ENCODE data around the gene TSEN2. TPM values are rescaled to one million over a fixed set of nuclear protein-coding genes. Genes with fewer than 3 reads are reported as not detected.

Gene TSEN2
- total RNA-seq, 3 donors from 2014 or later (not counting 1 experiment from before 2014, with no cell fraction given) = 4.1 to 11.4 (median 5.7) TPM

- TF ChIP-seq CTCF (IDR thresholded peaks at IDR 0.05) = no peak
- Mint-ChIP-seq H3K9me3 (no peaks in the 10 kb centered on the region), H3K27ac (peak overlapping the region; percentile 71 to 90), H3K36me3 (no peaks in the 10 kb centered on the region), H3K27me3 (ENCODE audit: low read depth in 2 of 2) (peaks cover 22 to 25% of the 10 kb centered on the region in 2 donors), H3K4me3 (peak overlapping the region; percentile 90), H3K4me1 (peaks cover 69% of the 10 kb centered on the region in 2 donors)
- peaks cover 20% of the 10 kb centered on the region for H3K4me1 ChIP-seq (ENCODE audit: control insufficient read depth, insufficient read depth, low read length)
- H3K9me3 ChIP-seq (ENCODE audit: control insufficient read depth, insufficient read depth, low read length) = no peaks in the 10 kb centered on the region
- H3K36me3 ChIP-seq (ENCODE audit: control insufficient read depth, insufficient read depth, low read length) = no peaks in the 10 kb centered on the region
- no peak for DNase-seq
- H3K4me3 ChIP-seq (ENCODE audit: low read length) = peak overlapping the region; percentile 70
- intact Hi-C loops (cut with micrococcal nuclease) = loop anchor here (1.0 kb wide), 2 partner anchors 73 to 105 kb away; partner anchors contain the start of gene TSEN2
- H3K27ac ChIP-seq (ENCODE audit: low read length) = peak overlapping the region; percentile 92
- H3K27me3 ChIP-seq (ENCODE audit: control insufficient read depth, insufficient read depth, low read length) = peaks cover 18% of the 10 kb centered on the region
- WGBS (ENCODE audit: insufficient coverage) = 2% methylated on average over 17 of the region's 18 CpGs
- ATAC-seq = no peak
Measured at GRCh38 chr3:12557473-12558100, 73.3 kb downstream of the TSEN2 start.

DNA sequence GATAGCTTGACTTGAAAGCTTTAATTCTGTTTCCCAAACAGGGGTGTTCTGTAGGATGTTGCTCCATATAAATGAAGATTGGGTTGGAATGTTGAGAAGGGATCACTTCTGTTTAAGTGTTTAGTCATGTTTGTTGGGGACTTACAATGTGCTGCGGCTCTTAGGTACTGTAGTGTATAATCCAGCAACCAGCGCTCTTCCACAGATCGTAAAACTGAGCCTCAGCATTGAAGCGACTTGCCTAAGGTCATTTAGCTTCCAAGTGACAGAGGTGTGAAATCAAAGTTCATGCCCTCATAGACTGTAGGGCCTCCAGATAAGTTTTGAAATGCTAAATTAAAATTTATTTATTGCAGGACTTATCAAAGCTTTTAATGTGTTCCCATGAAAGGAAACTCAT is 74.4 kb downstream of the TSEN2 start:
- no peaks in the 10 kb centered on the region for H3K36me3 Mint-ChIP-seq
- WGBS (ENCODE audit: insufficient coverage) = 90% methylated on average over 4 of the region's 4 CpGs
- Histone ChIP-seq H3K4me1 (ENCODE audit: control insufficient read depth, insufficient read depth, low read length) (peaks cover 19% of the 10 kb centered on the region), H3K36me3 (ENCODE audit: control insufficient read depth, insufficient read depth, low read length) (no peaks in the 10 kb centered on the region), H3K4me3 (ENCODE audit: low read length) (no peak overlapping the region), H3K9me3 (ENCODE audit: control insufficient read depth, insufficient read depth, low read length) (no peaks in the 10 kb centered on the region), H3K27me3 (ENCODE audit: control insufficient read depth, insufficient read depth, low read length) (peaks cover 11% of the 10 kb centered on the region), H3K27ac (ENCODE audit: low read length) (no peak overlapping the region)
- ATAC-seq (no peak), DNase-seq (no peak)
- H3K4me1 Mint-ChIP-seq = peaks cover 66 to 70% of the 10 kb centered on the region in 2 donors
- intact Hi-C loops (cut with micrococcal nuclease) = no loop called here
- no peaks in the 10 kb centered on the region for H3K9me3 Mint-ChIP-seq
- H3K4me3 Mint-ChIP-seq = peak overlapping the region; percentile 90
- no peak for TF ChIP-seq CTCF (IDR thresholded peaks at IDR 0.05)
- peak overlapping the region; percentile 71 to 90 for H3K27ac Mint-ChIP-seq
- H3K27me3 Mint-ChIP-seq (ENCODE audit: low read depth in 2 of 2) = peaks cover 16 to 17% of the 10 kb centered on the region in 2 donors

DNA sequence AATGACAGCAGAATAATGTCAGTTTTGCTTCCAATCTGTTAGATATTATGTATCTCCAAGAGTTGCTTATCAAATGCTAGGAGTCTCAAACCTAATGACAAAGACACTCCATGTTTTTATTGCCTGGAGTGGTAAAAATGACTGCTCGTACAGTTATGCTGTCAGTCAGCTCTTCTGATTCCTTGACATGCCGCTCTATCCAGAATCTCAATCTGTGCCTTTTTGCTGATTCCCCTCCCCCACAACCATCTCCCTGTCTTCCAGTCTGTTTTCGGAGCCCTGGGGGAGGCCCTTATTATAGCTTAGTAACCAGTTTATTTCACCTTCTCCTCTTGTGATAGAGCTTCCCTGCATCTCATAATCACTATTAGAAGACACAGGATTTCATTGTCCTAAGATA is 75.2 kb downstream of the TSEN2 start:
- H3K36me3 Mint-ChIP-seq = no peaks in the 10 kb centered on the region
- Histone ChIP-seq H3K4me3 (ENCODE audit: low read length) (no peak overlapping the region), H3K4me1 (ENCODE audit: control insufficient read depth, insufficient read depth, low read length) (peaks cover 14% of the 10 kb centered on the region), H3K9me3 (ENCODE audit: control insufficient read depth, insufficient read depth, low read length) (no peaks in the 10 kb centered on the region), H3K27ac (ENCODE audit: low read length) (no peak overlapping the region), H3K36me3 (ENCODE audit: control insufficient read depth, insufficient read depth, low read length) (no peaks in the 10 kb centered on the region), H3K27me3 (ENCODE audit: control insufficient read depth, insufficient read depth, low read length) (peaks cover 4% of the 10 kb centered on the region)
- intact Hi-C loops (cut with micrococcal nuclease) = no loop called here
- DNase-seq (no peak), ATAC-seq (no peak)
- TF ChIP-seq CTCF (IDR thresholded peaks at IDR 0.05) = no peak
- H3K27ac Mint-ChIP-seq = peak overlapping the region in 1 of 2 donors; percentile 34
- WGBS (ENCODE audit: insufficient coverage) = 92% methylated on average over 3 of the region's 3 CpGs
- H3K4me1 Mint-ChIP-seq = peaks cover 63 to 66% of the 10 kb centered on the region in 2 donors
- H3K4me3 Mint-ChIP-seq = peak overlapping the region; percentile 40
- no peaks in the 10 kb centered on the region for H3K9me3 Mint-ChIP-seq
- H3K27me3 Mint-ChIP-seq (ENCODE audit: low read depth in 2 of 2) = peaks cover 12 to 13% of the 10 kb centered on the region in 2 donors

Data from natural killer cell (primary cell).